ENCODE results near the gene ANP32D. TPM values are rescaled to one million over a fixed set of nuclear protein-coding genes. Genes with fewer than 3 reads are reported as not detected.

ANP32D gene
- total RNA-seq, 1 donor: not detected

Other genes with a start within 250 kb of the ANP32D start
- 19.9 TPM for gene ZNF641, start 121.6 kb upstream of the ANP32D start, total RNA-seq
- not detected for gene C12orf54, start 9.9 kb downstream of the ANP32D start, total RNA-seq
- not detected for gene OR8S1, start 53.1 kb downstream of the ANP32D start, total RNA-seq
- not detected for gene LALBA, start 97.5 kb downstream of the ANP32D start, total RNA-seq
- gene KANSL2, start 209.7 kb downstream of the ANP32D start, total RNA-seq: 195 TPM
- gene CCNT1, start 244.1 kb downstream of the ANP32D start, total RNA-seq: 120 TPM